NCI-H2227 treated with DMSO at 0.1 percent for 48 hours (cell line): Measurements from ENCODE around the gene TBXT.
"Not testable (repeated sequence)": the region's sequence is repeated elsewhere in the genome, so short reads cannot be mapped to it uniquely, and the experiment has no call there.

Experiments
- DNase-seq: peaks from one replicate; lab custom pipeline; 2025; lab: John Stamatoyannopoulos, UW

Gene TBXT

GRCh38 chr6:166172546-166172945 lies 4.9 kb upstream of the TBXT start:
- DNase-seq = no peak

- no peak for DNase-seq
Measured at GRCh38 chr6:166169549-166170421, 2.1 kb upstream of the TBXT start.

GRCh38 chr6:166168616-166169548 lies 1.2 kb upstream of the TBXT start:
- DNase-seq = no peak

DNA sequence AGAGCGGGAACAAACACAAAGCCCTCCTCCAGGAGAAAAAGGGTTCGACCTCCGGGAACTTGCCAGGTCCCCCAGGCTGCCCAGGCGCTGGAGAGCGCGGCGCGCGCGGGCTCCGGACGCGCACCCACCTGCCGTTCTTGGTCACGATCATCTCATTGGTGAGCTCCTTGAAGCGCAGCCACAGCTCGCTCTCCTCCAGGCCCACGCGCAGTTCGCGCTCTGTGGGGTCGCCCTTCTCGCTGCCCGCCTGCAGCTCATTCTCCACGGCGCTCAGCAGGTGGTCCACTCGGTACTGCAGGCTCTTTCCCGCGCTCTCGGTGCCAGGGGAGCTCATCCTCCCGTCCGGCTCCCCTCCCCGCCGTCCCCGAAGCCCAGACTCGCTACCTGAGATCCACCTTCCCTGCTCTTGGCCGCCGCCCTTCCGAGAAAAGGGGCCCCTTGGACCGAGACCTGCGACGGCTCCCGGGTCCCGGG lies 356 bp downstream of the TBXT start:
- DNase-seq = no peak

GRCh38 chr6:166166314-166167257 lies 1.1 kb downstream of the TBXT start:
- DNase-seq = no peak

GRCh38 chr6:166165558-166166313 lies 1.9 kb downstream of the TBXT start:
- DNase-seq = no peak

DNA sequence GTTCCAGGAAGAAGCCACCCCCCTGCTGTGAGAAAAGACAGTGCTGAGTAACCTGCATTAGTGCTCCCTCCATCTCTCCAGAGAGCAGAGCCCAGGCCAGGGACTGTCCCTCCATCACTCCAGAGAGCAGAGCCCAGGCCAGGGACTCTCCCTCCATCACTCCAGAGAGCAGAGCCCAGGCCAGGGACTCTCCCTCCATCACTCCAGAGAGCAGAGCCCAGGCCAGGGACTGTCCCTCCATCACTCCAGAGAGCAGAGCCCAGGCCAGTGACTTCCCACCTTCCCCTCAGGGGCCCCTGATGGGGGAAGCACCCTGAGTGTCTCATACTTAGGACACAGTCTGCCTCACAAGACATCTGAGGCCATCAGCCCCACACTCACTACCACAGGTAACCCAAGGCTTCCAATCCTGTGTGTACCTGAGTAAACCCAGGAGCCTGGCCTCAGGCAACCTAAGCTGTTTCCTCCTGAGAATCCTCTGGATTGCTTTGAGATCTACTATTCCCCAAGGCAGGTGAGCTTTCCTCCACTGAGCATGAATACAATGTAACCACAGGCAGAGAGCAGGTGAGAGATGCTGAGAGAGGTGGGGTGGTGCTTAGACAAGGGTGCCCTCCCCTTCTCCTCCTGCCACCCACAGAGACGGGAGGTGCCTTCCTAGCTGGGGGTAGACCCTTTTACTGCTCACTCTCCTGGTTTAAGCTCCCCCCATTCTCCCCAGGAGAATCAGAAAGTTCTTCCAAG lies 4.9 kb downstream of the TBXT start:
- no peak for DNase-seq

GRCh38 chr6:166157930-166158617 lies 9.6 kb downstream of the TBXT start:
- DNase-seq = no peak

GRCh38 chr6:166156942-166157341 lies 10.7 kb downstream of the TBXT start:
- DNase-seq = no peak

DNA sequence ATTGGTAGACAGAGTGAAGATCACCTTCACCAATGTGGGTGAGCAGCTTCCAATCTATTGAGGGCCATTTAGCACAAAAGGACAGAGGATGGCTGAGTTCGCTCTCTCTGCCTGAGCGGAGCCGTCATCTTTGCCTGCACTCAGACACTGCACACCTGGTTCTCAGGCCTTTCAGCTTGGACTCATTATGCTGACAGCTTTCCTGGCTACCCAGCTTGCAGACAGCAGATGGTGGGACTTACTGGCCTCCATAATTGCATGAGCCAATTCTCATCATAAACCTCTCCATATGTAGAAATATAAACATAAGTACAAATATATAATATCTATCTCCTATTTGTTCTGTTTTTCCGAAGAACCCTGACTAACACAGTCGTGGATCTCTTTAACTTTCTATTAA lies 13.7 kb downstream of the TBXT start:
- no peak for DNase-seq

DNA sequence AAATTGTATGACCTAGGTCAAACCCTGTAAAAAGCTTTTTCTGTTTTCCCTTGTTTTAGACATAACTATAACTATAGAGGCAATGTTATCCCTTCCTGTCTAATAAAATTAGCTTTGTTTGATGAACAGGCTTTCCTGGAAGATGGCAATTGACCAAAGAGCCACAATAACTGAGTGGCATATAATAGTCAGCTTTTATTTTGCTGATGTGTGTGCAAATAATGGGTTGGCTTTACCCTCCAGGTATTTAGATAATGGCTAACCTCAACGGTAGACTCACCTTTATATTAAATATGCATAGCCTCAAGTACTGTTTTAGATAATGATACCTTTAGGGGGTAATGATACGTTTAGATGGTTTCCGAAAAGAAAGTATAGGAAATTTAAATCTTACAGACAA lies 15.0 kb downstream of the TBXT start:
- DNase-seq = no peak

GRCh38 chr6:166151798-166152197 lies 15.9 kb downstream of the TBXT start:
- DNase-seq = no peak

- no peak for DNase-seq
Measured at GRCh38 chr6:166145751-166146150, 21.9 kb downstream of the TBXT start.

GRCh38 chr6:166143011-166143410 lies 24.6 kb downstream of the TBXT start:
- DNase-seq = no peak

- no peak for DNase-seq
Measured at GRCh38 chr6:166127624-166128472, 39.8 kb downstream of the TBXT start.

DNA sequence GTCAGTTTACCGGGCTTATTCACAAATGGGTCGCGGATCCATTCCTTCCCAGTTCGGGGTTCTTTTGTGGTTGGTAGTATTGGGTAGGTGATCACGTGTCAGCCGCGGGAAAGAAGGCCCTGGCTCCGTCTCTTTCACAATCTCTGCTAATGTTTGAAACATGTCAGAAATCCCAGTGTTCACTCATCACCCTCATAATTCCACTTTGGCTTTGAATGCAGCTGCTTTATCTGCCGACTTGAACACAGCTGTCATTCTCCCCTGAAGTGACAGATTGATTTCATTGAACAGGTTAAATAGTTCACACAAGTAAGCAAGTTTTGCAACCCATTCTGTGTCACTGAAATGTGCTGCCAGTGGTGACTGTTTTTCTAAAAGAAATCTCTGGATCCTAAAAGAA lies 44.5 kb downstream of the TBXT start:
- not testable (repeated sequence) for DNase-seq

DNA sequence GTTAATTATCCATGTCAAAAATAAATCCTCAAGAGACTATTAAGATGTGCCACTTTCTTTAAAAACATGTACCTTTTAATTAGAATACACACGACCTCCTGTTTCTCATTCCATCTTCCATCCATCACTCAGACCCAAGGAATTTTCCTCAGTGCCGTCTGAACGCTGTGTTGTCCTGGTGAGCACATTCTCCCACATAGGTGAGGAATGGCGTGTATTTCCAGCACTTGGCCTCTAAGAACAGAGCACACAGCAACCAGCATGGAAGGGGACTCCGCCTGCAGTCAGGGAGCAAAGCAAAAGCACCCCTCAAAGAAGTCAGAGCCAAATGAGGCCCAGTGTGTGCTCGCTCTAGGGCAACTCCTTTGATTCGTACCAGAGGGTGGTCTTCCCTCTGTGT lies 45.9 kb downstream of the TBXT start:
- DNase-seq = no peak

DNA sequence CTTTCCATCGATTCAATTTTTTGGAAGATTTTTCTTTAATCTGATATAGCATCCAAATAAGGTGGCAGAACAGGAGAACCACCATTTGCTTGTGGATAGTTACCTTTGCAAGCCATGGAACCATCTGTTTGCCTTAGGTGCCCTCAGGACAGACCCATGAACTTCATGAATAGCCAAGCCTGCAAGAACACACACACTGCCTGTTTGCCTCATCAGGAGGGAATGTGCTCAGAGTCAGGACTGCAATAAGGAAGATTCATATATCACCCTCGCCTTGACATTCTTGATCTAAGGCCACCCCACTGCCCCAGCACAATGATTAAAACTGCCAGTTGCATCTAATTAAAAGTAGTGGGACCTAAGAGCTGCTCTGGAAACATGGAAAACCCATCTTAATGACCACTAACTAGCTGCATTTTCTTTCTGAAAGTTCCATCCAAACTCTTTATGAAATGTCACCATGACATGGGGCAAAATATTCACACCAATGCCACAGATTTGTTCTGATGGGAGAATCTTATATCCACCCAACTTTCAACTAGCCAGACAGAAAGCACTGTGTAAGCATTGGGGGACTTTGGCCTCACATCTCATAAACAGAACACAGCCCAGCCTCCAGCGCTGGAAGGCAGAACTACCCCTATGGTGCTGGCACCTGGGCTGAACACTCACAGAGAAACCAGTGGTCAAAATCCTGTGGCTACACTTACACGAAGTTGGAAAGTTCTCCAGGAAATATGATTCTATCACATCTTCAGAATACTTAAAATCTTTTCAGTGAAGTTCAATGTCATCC lies 48.3 kb downstream of the TBXT start:
- no peak for DNase-seq
